ENCODE results near the gene TDP1.

DNA sequence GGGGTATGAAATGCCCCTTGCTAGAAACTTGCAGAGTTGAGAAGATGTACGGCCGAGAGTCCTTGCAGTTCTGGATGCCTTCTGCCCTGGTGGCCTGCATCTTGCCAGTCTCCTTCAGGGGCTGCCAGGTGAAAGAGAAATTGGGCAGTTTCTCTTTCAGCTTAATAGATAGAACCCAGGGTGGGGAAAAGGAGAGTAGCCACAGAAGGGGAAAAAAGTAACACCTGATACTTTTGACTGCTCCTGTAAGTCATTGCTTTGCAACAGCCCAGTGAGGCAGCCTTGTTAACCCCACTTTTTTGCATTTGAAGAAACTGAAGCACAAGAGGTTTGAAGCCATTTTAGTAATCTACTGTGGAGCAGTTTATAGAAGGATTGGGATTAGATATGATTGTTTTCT is 27.6 kb downstream of the TDP1 start:
- TF ChIP-seq, protein P1, sequence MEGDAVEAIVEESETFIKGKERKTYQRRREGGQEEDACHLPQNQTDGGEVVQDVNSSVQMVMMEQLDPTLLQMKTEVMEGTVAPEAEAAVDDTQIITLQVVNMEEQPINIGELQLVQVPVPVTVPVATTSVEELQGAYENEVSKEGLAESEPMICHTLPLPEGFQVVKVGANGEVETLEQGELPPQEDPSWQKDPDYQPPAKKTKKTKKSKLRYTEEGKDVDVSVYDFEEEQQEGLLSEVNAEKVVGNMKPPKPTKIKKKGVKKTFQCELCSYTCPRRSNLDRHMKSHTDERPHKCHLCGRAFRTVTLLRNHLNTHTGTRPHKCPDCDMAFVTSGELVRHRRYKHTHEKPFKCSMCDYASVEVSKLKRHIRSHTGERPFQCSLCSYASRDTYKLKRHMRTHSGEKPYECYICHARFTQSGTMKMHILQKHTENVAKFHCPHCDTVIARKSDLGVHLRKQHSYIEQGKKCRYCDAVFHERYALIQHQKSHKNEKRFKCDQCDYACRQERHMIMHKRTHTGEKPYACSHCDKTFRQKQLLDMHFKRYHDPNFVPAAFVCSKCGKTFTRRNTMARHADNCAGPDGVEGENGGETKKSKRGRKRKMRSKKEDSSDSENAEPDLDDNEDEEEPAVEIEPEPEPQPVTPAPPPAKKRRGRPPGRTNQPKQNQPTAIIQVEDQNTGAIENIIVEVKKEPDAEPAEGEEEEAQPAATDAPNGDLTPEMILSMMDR (IDR thresholded peaks at IDR 0.05 in 4 of 5, conservative IDR thresholded peaks at IDR 0.05 in 1 of 5) = no peak
- TF ChIP-seq POLR2A (IDR thresholded peaks at IDR 0.05) = no peak
